Measurements from ENCODE around the gene FSHR.

The FSHR gene

DNA sequence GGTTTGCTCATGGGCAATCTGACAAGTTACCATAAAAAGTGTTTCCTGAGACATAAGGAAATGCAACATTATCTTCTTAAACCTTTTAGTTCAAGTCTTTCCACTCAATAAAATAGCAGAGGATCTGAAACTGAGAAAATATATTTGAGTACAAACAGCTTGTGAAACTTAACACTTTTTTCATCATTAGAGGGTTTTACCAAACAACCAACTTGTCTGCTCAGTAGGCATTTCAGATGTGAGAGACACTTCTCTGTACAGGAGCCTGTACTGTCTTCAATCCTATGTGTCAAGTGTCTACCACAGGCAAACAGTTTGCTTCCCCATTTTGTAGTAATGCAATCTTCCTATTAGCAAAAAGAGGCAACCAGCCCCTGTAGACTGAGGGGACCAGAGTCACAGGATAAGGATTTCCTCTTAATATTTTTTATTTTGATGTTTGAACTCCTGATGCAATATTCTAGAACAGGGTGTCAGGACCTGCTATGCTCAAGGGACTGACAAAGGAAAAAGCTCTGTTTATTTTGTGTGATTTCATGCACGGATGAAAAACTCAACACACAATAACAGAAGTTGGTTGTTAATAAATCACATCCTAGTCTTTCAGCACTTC, 239.7 kb downstream of the FSHR start:
- DNase-seq (ENCODE audit: low read depth in 2 of 2) = no peak

Measured in stimulated activated CD4-positive, alpha-beta T cell treated with anti-CD3 and anti-CD28 coated beads, Interleukin-1b, Interleukin-23, amount 100 ng/mL, for 4 hours (primary cell).